GM19035 (cell line): ENCODE data around the gene DES.
"Not testable (repeated sequence)": the region's sequence is repeated elsewhere in the genome, so short reads cannot be mapped to it uniquely, and the experiment has no call there.

ENCODE experiments used
- ATAC-seq: cut with Tn5 transposase; IDR thresholded peaks from one replicate; pipeline ENCODE4 v1.9.1; 2021; ENCODE audit not compliant: unreplicated experiment

DES gene

GRCh38 chr2:219418155-219419011 is at the start of gene DES:
TSS of gene DES (plus strand) at chr2:219418377. CDS start at chr2:219418463, 86 bp downstream.
- no peak for ATAC-seq

GRCh38 chr2:219368690-219369191 is 49.4 kb upstream of the DES start:
- ATAC-seq, result no peak

- no peak for ATAC-seq
These were observed 48.7 kb upstream of the DES start for GRCh38 chr2:219369447-219369861.

- ATAC-seq, result no peak
These were observed 39.9 kb upstream of the DES start for GRCh38 chr2:219378163-219378851.

- no peak for ATAC-seq
These were observed 37.3 kb upstream of the DES start for GRCh38 chr2:219380926-219381325.

- ATAC-seq, result no peak
These were observed 36.7 kb upstream of the DES start for GRCh38 chr2:219381448-219381847.

- ATAC-seq, result no peak
These were observed 34.0 kb upstream of the DES start for GRCh38 chr2:219384083-219384713.

- no peak for ATAC-seq
These were observed 33.3 kb upstream of the DES start for GRCh38 chr2:219384859-219385258.

GRCh38 chr2:219385958-219386520 is 32.1 kb upstream of the DES start:
- no peak for ATAC-seq

- no peak for ATAC-seq
These were observed 31.5 kb upstream of the DES start for GRCh38 chr2:219386532-219387280.

GRCh38 chr2:219387306-219388120 is 30.7 kb upstream of the DES start, which contains the start of gene DNPEP:
TSS of gene DNPEP (minus strand) at chr2:219387912. CDS start at chr2:219387794, 118 bp downstream.
- ATAC-seq, result peak; percentile 64

- peak; percentile 82 for ATAC-seq
These were observed 29.9 kb upstream of the DES start for GRCh38 chr2:219388121-219388906.

GRCh38 chr2:219388907-219389156 is 29.3 kb upstream of the DES start:
- no peak for ATAC-seq

GRCh38 chr2:219392754-219393153 is 25.4 kb upstream of the DES start:
- ATAC-seq, result no peak

- not testable (repeated sequence) for ATAC-seq
These were observed 23.1 kb upstream of the DES start for GRCh38 chr2:219395056-219395455.

- no peak for ATAC-seq
These were observed 22.6 kb upstream of the DES start for GRCh38 chr2:219395609-219396008.

GRCh38 chr2:219396863-219397457 is 21.2 kb upstream of the DES start:
- ATAC-seq, result no peak

GRCh38 chr2:219398721-219399363 is 19.3 kb upstream of the DES start:
- ATAC-seq, result no peak
